ENCODE data around the gene CNTN2. TPM values are rescaled to one million over a fixed set of nuclear protein-coding genes. Genes with fewer than 3 reads are reported as not detected.

CNTN2 gene
- total and polyA plus RNA-seq, 2 of the 8 experiments (the other 6 are each of a cell fraction or from before 2014, with no cell fraction given): 1.2 to 3.9 TPM

GRCh38 chr1:205077934-205078311, 34.9 kb downstream of the CNTN2 start:
- no peak overlapping the region for H3K56ac ChIP-seq (replicated peaks; ENCODE audit: insufficient read length, low read depth, low read length)
- no peaks in the 10 kb centered on the region for H3K79me1 ChIP-seq (ENCODE audit: low read depth, low read length)
- ChIA-PET POLR2A (ENCODE audit: partially characterized antibody) (interaction anchor here (1.6 kb wide), 1 partner anchor 13 kb away, joined by 3 read pairs; no protein-coding TSS in a partner anchor), CTCF (ENCODE audit: partially characterized antibody) (interaction anchor here (1.2 to 38.9 kb wide), 7 partner anchors 9 to 178 kb away, joined by 3 to 1336 read pairs (median 4); no protein-coding TSS in a partner anchor)
- H3K36me3 ChIP-seq (ENCODE audit: control insufficient read depth in 2 of 4, insufficient read depth in 4 of 4, low read length in 3 of 4): no peaks in the 10 kb centered on the region
- no peak overlapping the region for H3K18ac ChIP-seq (ENCODE audit: extremely low read depth, low read length)
- no peak overlapping the region for H3K9ac ChIP-seq (replicated peaks in 1 of 4; ENCODE audit: extremely low read depth in 1 of 4, low read depth in 3 of 4, low read length in 3 of 4)
- H3K4me3 ChIP-seq (ENCODE audit: extremely low read depth in 1 of 4, insufficient read depth in 2 of 4, low read depth in 3 of 4, low read length in 4 of 4): no peak overlapping the region
- H3K9me3 ChIP-seq (ENCODE audit: insufficient read depth in 2 of 2, low read depth in 1 of 2, low read length in 1 of 2): no peaks in the 10 kb centered on the region
- DNase-seq (ENCODE audit: low read depth in 1 of 2, low spot score in 2 of 2): no peak
- 92% methylated on average over 1 of the region's 1 CpG; no CpG with 5 or more reads in 1 of the 2 experiments for WGBS, 2 experiments (ENCODE audit: extremely low coverage in 1 of 2, insufficient coverage in 1 of 2, insufficient read length in 1 of 2, insufficient replicate concordance in 2 of 2, low coverage in 1 of 2, low lambda C conversion rate in 2 of 2, missing lambda C conversion rate in 1 of 2)
- no peak overlapping the region for H2BK12ac ChIP-seq (ENCODE audit: low read depth, low read length)
- no peak overlapping the region for H2BK20ac ChIP-seq (ENCODE audit: low read length)
- H2AK5ac ChIP-seq (ENCODE audit: low read depth, low read length): no peak overlapping the region
- no peak overlapping the region for H3K23ac ChIP-seq (ENCODE audit: insufficient read length)
- no peaks in the 10 kb centered on the region for H3K27me3 ChIP-seq (replicated peaks in 1 of 4; ENCODE audit: control insufficient read depth in 3 of 4, extremely low read depth in 1 of 4, insufficient read depth in 3 of 4, low read length in 3 of 4)
- no peak overlapping the region for H2BK15ac ChIP-seq (ENCODE audit: low read length)
- no peaks in the 10 kb centered on the region for H3K79me2 ChIP-seq (ENCODE audit: control insufficient read depth in 1 of 2, insufficient read depth in 2 of 2, low read length in 2 of 2)
- H3K27ac ChIP-seq (ENCODE audit: low read depth, low read length): no peak overlapping the region
- H3K4ac ChIP-seq (replicated peaks; ENCODE audit: insufficient read length, low read depth, low read length): no peak overlapping the region
- no peak overlapping the region for H2BK120ac ChIP-seq (replicated peaks; ENCODE audit: low read depth, low read length)
- FAIRE-seq: no peak
- TF ChIP-seq SP2 (IDR thresholded peaks at IDR 0.05; ENCODE audit: low read length) (no peak), NRF1 (IDR thresholded peaks at IDR 0.05; ENCODE audit: low read depth, low read length) (no peak), SP4 (IDR thresholded peaks at IDR 0.05; ENCODE audit: low read length) (no peak), KDM5A (IDR thresholded peaks at IDR 0.05; ENCODE audit: low read length) (no peak), CREB1 (IDR thresholded peaks at IDR 0.05) (no peak)
- H3K23me2 ChIP-seq (ENCODE audit: low read depth, low read length): no peaks in the 10 kb centered on the region
- no peak overlapping the region for H4K8ac ChIP-seq (ENCODE audit: extremely low read depth, insufficient read depth, low read length)
- no peak overlapping the region for H4K5ac ChIP-seq (ENCODE audit: insufficient read length, low read depth, low read length)
- H2AFZ ChIP-seq (ENCODE audit: low read length): no peak overlapping the region
- no peak overlapping the region for H3K14ac ChIP-seq (ENCODE audit: insufficient read length)
- H3K4me1 ChIP-seq (replicated peaks in 1 of 4; ENCODE audit: control insufficient read depth in 3 of 4, insufficient read depth in 4 of 4, low read length in 3 of 4): no peaks in the 10 kb centered on the region
- no peak overlapping the region for H3K4me2 ChIP-seq (ENCODE audit: insufficient read depth in 1 of 2, low read depth in 2 of 2, low read length in 2 of 2)
- H4K20me1 ChIP-seq (replicated peaks in 1 of 2; ENCODE audit: control insufficient read depth in 1 of 2, insufficient read depth in 2 of 2, low read length in 2 of 2): no peaks in the 10 kb centered on the region
- no peak overlapping the region for H4K91ac ChIP-seq (replicated peaks; ENCODE audit: insufficient read length, low read length)
- no peak overlapping the region for H2BK5ac ChIP-seq (ENCODE audit: low read depth, low read length)

Data from H1 (cell line).